Right atrium auricular region (tissue), 2 donors: ENCODE results near the gene GRM4. TPM values are rescaled to one million over a fixed set of nuclear protein-coding genes. Genes with fewer than 3 reads are reported as not detected.
A peak's percentile ranks its signal among the peaks of the same experiment; 100 is the strongest.

Experiments
- DNase-seq: peaks from one replicate; pipeline ENCODE4 v3.0.0-alpha.2; 2019; ENCODE audit warnings: low spot score
- H3K27ac ChIP-seq, 2 donors: fragments of 200-600 bp; sonication (generic); 1 replicate in 1 of 2; 2 replicates in 1 of 2; pipeline ENCODE4 v1.5.1; 2016 to 2019
- H3K27me3 ChIP-seq, 2 donors: fragments of 200-600 bp; sonication (generic); one replicate each; pipeline versions ENCODE4 v1.5.1 to v1.6.0; 2017 to 2019
- H3K36me3 ChIP-seq: fragments of 200-600 bp; sonication (generic); one replicate; pipeline ENCODE4 v1.5.1; 2016
- H3K4me1 ChIP-seq, 2 donors: fragments of 200-600 bp; sonication (generic); one replicate each; pipeline versions ENCODE4 v1.5.1 to v1.6.0; 2017 to 2019
- H3K4me3 ChIP-seq, 2 donors: fragments of 200-600 bp; sonication (generic); 1 replicate in 1 of 2; 2 replicates in 1 of 2; pipeline ENCODE4 v1.5.1; 2017 to 2019; ENCODE audit warnings: mild to moderate bottlenecking in 1 of 2, moderate library complexity in 1 of 2
- H3K9me3 ChIP-seq, 2 donors: fragments of 200-600 bp; sonication (generic); one replicate each; pipeline ENCODE4 v1.5.1; 2019
- CTCF ChIP-seq, 2 donors: fragments of 200-600 bp; sonication (generic); IDR thresholded peaks; one replicate each; pipeline ENCODE4 v1.5.1; 2019; ENCODE audit warnings: antibody characterized with exemption in 2 of 2
- total RNA-seq, 2 donors: library from RNA; depleted of rRNA; stranded (reverse); fragments of >200 nt; gene quantifications; one replicate each; pipeline ENCODE4 v1.1.0, GENCODE V29; 2016

The GRM4 gene
- total RNA-seq, 2 donors from 2014 or later, result not detected

- peaks cover 0 to 33% of the 10 kb centered on the region in 2 donors for H3K4me1 ChIP-seq
- no peaks in the 10 kb centered on the region for H3K36me3 ChIP-seq
- H3K4me3 ChIP-seq, result no peak overlapping the region
- no peak overlapping the region for H3K27ac ChIP-seq
- H3K27me3 ChIP-seq, result peaks cover 8 to 33% of the 10 kb centered on the region in 2 donors
- H3K9me3 ChIP-seq, result no peaks in the 10 kb centered on the region
- TF ChIP-seq CTCF (IDR thresholded peaks at IDR 0.05), result no peak
- no peak for DNase-seq
Measured at GRCh38 chr6:34146801-34147592, 1.1 kb upstream of the GRM4 start.

- Histone ChIP-seq H3K4me3 (peak overlapping the region; percentile 21 to 40), H3K9me3 (no peaks in the 10 kb centered on the region), H3K27ac (no peak overlapping the region), H3K4me1 (peaks cover 0 to 33% of the 10 kb centered on the region in 2 donors), H3K27me3 (peaks cover 17 to 41% of the 10 kb centered on the region in 2 donors), H3K36me3 (no peaks in the 10 kb centered on the region)
- no peak for DNase-seq
- no peak for TF ChIP-seq CTCF (IDR thresholded peaks at IDR 0.05)
Measured at GRCh38 chr6:34145161-34146020, 496 bp downstream of the GRM4 start.

GRCh38 chr6:34144581-34145160, 1.2 kb downstream of the GRM4 start:
- no peaks in the 10 kb centered on the region for H3K9me3 ChIP-seq
- no peak overlapping the region for H3K27ac ChIP-seq
- no peak for DNase-seq
- H3K36me3 ChIP-seq, result no peaks in the 10 kb centered on the region
- H3K27me3 ChIP-seq, result peaks cover 21 to 37% of the 10 kb centered on the region in 2 donors
- TF ChIP-seq CTCF (IDR thresholded peaks at IDR 0.05), result no peak
- peaks cover 0 to 33% of the 10 kb centered on the region in 2 donors for H3K4me1 ChIP-seq
- peak overlapping the region in 1 of 2 donors; percentile 40 for H3K4me3 ChIP-seq

- Histone ChIP-seq H3K9me3 (no peaks in the 10 kb centered on the region), H3K4me1 (peaks cover 0 to 33% of the 10 kb centered on the region in 2 donors), H3K27ac (no peak overlapping the region), H3K4me3 (peak overlapping the region in 1 of 2 donors; percentile 40), H3K27me3 (peaks cover 22 to 37% of the 10 kb centered on the region in 2 donors), H3K36me3 (no peaks in the 10 kb centered on the region)
- TF ChIP-seq CTCF (IDR thresholded peaks at IDR 0.05), result no peak
- DNase-seq, result no peak
Measured at GRCh38 chr6:34143884-34144580, 1.9 kb downstream of the GRM4 start.

DNA sequence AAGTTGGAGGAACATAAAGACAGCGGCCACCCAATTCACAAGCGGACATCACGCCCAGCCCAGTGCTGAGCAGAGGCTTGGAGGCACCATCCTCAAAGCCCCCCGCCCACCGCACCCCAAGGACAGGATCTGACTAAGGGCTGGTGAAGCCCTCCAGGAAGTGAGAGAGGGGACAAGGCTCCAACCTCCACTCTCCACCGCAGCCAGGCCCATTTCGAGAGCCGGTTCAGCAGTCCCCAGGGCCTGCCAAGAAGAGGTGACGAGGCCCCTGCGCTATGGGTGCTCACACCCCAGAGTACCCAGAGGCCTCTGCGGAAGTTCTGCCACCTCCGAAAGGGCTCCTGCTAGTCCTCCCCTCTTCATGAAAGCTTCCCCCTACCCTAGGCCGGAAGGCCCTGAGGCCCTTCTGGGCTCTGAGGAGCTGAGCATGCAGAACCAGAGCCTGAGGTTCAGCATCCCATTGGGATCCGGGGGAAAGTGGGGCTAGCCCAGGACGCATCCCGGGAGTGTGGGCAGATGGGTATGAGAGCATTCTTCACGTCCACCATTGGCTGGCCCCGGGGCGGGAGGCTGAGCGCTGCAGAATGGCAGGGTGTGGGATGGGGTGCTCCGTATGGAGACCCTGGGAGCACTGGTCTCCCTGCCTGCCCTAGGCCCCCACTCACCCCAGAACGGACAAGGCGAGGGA, 2.5 kb downstream of the GRM4 start:
- DNase-seq, result no peak
- TF ChIP-seq CTCF (IDR thresholded peaks at IDR 0.05), result no peak
- Histone ChIP-seq H3K27me3 (peaks cover 22 to 37% of the 10 kb centered on the region in 2 donors), H3K36me3 (no peaks in the 10 kb centered on the region), H3K9me3 (no peaks in the 10 kb centered on the region), H3K27ac (no peak overlapping the region), H3K4me3 (peak overlapping the region in 1 of 2 donors; percentile 40), H3K4me1 (peaks cover 0 to 33% of the 10 kb centered on the region in 2 donors)
